ENCODE data around the gene MYLK. TPM values are rescaled to one million over a fixed set of nuclear protein-coding genes. Genes with fewer than 3 reads are reported as not detected.

MYLK gene
- total and polyA plus RNA-seq, 11 donors = 3.2 to 20.7 (median 12.4) TPM

DNA sequence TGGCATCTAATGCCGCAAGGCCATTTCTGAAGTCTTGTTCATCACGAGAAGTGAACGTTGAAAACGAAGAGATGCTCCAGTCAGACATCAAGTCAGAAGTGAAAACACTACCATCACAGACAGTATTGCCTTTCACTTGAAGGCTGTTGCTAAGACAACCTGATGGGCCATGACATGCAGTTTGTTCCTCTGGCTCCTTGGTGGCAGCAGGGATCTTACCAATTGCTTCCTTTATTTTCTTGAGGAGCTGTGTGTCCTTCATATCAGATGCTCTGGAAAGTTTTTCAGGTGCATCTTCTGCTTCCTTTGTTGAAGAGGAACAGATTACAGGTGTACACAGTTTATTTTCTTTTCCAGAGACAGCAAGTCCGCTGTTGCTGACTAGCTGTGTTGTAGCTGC lies 30.7 kb upstream of the MYLK start:
- DNase-seq (no peak), ATAC-seq (no peak)
- 75 to 94% (median 77%) methylated on average over 5 of the region's 5 CpGs for WGBS, 4 donors
- intact Hi-C loops (cut with DNase I) = no loop called here
- Histone ChIP-seq H3K4me3 (no peak overlapping the region), H3K9me3 (peaks cover 0 to 6% (median 1%) of the 10 kb centered on the region in 12 donors), H3K36me3 (peaks cover 0 to 32% (median 4%) of the 10 kb centered on the region in 9 donors), H3K4me1 (no peaks in the 10 kb centered on the region), H3K27me3 (no peaks in the 10 kb centered on the region), H3K27ac (no peak overlapping the region)
- no peak for TF ChIP-seq POLR2A (IDR thresholded peaks at IDR 0.05)
- TF ChIP-seq, protein P1, sequence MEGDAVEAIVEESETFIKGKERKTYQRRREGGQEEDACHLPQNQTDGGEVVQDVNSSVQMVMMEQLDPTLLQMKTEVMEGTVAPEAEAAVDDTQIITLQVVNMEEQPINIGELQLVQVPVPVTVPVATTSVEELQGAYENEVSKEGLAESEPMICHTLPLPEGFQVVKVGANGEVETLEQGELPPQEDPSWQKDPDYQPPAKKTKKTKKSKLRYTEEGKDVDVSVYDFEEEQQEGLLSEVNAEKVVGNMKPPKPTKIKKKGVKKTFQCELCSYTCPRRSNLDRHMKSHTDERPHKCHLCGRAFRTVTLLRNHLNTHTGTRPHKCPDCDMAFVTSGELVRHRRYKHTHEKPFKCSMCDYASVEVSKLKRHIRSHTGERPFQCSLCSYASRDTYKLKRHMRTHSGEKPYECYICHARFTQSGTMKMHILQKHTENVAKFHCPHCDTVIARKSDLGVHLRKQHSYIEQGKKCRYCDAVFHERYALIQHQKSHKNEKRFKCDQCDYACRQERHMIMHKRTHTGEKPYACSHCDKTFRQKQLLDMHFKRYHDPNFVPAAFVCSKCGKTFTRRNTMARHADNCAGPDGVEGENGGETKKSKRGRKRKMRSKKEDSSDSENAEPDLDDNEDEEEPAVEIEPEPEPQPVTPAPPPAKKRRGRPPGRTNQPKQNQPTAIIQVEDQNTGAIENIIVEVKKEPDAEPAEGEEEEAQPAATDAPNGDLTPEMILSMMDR (IDR thresholded peaks at IDR 0.05) = no peak

DNA sequence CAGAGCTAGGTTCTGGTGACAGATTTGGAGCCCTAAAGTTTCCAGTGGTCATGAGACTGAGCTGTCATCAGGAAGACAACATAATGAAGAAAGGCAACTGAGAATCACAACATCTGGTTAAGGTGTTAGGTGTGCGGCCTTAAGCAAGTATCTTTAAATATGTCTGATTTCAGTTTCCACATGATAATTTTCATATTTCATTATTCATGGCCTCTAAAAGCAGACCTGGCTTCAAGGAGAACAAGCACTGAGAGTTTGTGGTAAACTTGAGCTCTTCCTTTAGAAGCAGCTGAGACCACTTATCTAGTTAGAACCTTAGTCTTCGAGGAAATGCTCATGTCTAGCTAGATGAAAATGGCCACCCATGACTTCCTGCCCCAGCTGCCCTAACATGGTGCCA lies 25.7 kb upstream of the MYLK start:
- TF ChIP-seq, protein P1 (IDR thresholded peaks at IDR 0.05) = no peak
- no peak for TF ChIP-seq POLR2A (IDR thresholded peaks at IDR 0.05)
- H3K27me3 ChIP-seq = no peaks in the 10 kb centered on the region
- ATAC-seq (no peak), DNase-seq (no peak)
- no peaks in the 10 kb centered on the region for H3K4me1 ChIP-seq
- H3K27ac ChIP-seq = no peak overlapping the region
- H3K9me3 ChIP-seq = no peaks in the 10 kb centered on the region
- 88 to 98% (median 92%) methylated on average over 2 of the region's 2 CpGs for WGBS, 4 donors
- H3K36me3 ChIP-seq = peaks cover 0 to 9% (median under 1%) of the 10 kb centered on the region in 9 donors
- intact Hi-C loops (cut with DNase I) = no loop called here
- H3K4me3 ChIP-seq = no peak overlapping the region

DNA sequence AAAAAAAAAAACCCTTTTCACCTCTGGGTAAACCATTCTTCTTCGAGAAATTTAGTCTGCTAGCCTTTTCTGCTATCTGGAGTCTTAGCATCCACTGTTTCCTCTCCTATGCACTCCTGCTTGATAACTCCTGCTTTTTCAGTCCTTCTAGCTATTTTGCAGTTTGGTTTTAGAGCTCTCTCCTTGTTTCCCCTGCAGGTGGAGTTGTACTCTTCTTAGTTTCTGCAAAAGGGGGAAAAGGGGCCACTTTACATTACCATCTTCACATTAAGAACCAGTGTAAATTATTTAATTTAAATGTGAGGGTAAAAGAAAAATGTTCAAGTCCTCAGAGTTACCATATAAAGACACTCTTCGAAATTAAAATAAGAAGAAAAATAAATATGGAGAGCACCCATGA lies 23.6 kb upstream of the MYLK start:
- TF ChIP-seq, protein P1 (IDR thresholded peaks at IDR 0.05) = no peak
- no peak for TF ChIP-seq POLR2A (IDR thresholded peaks at IDR 0.05)
- Histone ChIP-seq H3K36me3 (no peaks in the 10 kb centered on the region), H3K9me3 (no peaks in the 10 kb centered on the region), H3K4me1 (no peaks in the 10 kb centered on the region), H3K4me3 (no peak overlapping the region), H3K27me3 (no peaks in the 10 kb centered on the region), H3K27ac (no peak overlapping the region)
- DNase-seq (no peak), ATAC-seq (no peak)
- 69 to 79% (median 76%) methylated on average over 2 of the region's 2 CpGs for WGBS, 4 donors
- intact Hi-C loops (cut with DNase I) = no loop called here

DNA sequence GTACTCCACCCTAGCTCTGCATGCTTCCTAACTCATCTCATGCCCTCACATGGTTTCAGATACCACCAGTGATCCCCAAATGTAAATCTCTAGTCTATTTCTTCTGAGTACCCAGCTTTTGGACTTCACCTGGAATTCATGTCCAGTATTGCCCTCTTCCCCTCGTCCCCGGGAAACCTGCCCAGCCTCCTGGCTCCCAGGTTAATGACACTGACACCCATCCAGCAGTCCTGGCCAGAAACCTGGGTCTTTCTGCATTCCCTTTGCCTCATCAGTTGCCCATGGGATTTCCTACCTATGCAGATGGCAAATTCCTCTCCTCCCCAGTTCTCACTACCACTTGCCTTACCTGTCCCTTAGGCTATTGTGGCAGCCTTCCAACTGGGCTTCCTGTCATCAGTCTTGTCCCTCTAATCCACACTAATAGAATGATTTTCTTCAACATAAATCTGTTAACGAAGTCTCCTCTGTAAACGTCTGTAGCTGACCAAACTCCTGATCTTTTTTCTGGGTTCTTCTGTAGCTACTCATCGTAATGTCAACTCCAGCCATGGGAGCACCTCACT lies 15.3 kb upstream of the MYLK start:
- TF ChIP-seq, protein P1 (IDR thresholded peaks at IDR 0.05) = no peak
- TF ChIP-seq POLR2A (IDR thresholded peaks at IDR 0.05) = no peak
- Histone ChIP-seq H3K9me3 (peaks cover 0 to 2% (median under 1%) of the 10 kb centered on the region in 12 donors), H3K4me1 (no peaks in the 10 kb centered on the region), H3K27ac (no peak overlapping the region), H3K4me3 (no peak overlapping the region), H3K36me3 (no peaks in the 10 kb centered on the region), H3K27me3 (no peaks in the 10 kb centered on the region)
- ATAC-seq (no peak), DNase-seq (no peak)
- intact Hi-C loops (cut with DNase I) = no loop called here
- WGBS, 4 donors = 85 to 89% (median 86%) methylated on average over 5 of the region's 5 CpGs
